ENCODE results near the gene SLC44A3. TPM values are rescaled to one million over a fixed set of nuclear protein-coding genes. Genes with fewer than 3 reads are reported as not detected.

Gene SLC44A3
- total RNA-seq, 2 experiments from 2014 or later, result 0.27 to 0.36 TPM

DNA sequence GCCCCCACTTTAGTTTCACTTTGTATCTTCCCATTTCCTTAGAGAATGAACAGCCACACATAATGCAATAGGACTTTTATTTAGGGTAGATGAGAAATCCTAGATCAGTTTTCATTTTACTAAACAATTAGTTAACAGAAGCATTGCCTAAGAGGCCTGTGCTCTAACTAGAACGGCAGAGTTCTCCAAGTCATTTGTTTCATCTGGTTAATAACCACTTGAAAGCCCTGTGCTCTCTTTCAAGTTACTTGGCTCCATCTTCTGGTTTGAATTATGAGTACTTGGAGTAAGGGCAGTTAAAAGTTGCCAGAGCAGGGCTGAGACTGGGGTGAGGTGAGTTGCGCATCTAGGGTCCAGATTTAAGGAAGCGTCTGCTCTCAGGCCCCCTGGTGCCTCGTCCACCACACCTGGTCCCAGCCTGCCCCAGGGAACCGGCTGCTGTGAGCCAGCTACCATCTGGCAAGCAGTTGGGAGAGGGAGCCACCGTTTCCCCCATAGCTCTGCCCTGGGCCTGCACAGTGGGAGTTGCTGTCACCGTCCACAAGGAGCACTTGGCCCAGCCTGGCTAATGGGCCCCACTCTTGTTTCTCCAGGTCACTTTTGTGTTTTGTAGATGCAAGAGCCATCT, 18.1 kb upstream of the SLC44A3 start:
- Histone ChIP-seq H3K36me3 (ENCODE audit: insufficient read depth, low read length) (no peaks in the 10 kb centered on the region), H3K27me3 (ENCODE audit: control insufficient read depth in 1 of 2, insufficient read depth in 2 of 2, low read length in 2 of 2) (peaks cover 0 to 2% of the 10 kb centered on the region in 2 experiments), H3K4me1 (ENCODE audit: insufficient read depth, low read length) (peaks cover 5% of the 10 kb centered on the region), H3K4me3 (ENCODE audit: low read length) (no peak overlapping the region), H3K9me3 (ENCODE audit: control insufficient read depth in 1 of 2, insufficient read depth in 1 of 2, low read length in 2 of 2) (no peaks in the 10 kb centered on the region), H3K27ac (ENCODE audit: low read depth in 1 of 2, low read length in 2 of 2) (no peak overlapping the region)
- H3K4me1 Mint-ChIP-seq (ENCODE audit: low read depth), result peaks cover 6% of the 10 kb centered on the region
- H3K9me3 Mint-ChIP-seq, result no peaks in the 10 kb centered on the region
- H3K27ac Mint-ChIP-seq, result no peak overlapping the region
- H3K4me3 Mint-ChIP-seq, result no peak overlapping the region
- ChIA-PET CTCF (interaction anchor here (0.6 to 0.7 kb wide), 2 partner anchors 320 to 1710 kb away, joined by 3 read pairs; no protein-coding TSS in a partner anchor), POLR2A (no interaction called here)
- peaks cover 4% of the 10 kb centered on the region for H3K27me3 Mint-ChIP-seq
- H3K36me3 Mint-ChIP-seq (ENCODE audit: low read depth), result no peaks in the 10 kb centered on the region
- TF ChIP-seq, protein P1, sequence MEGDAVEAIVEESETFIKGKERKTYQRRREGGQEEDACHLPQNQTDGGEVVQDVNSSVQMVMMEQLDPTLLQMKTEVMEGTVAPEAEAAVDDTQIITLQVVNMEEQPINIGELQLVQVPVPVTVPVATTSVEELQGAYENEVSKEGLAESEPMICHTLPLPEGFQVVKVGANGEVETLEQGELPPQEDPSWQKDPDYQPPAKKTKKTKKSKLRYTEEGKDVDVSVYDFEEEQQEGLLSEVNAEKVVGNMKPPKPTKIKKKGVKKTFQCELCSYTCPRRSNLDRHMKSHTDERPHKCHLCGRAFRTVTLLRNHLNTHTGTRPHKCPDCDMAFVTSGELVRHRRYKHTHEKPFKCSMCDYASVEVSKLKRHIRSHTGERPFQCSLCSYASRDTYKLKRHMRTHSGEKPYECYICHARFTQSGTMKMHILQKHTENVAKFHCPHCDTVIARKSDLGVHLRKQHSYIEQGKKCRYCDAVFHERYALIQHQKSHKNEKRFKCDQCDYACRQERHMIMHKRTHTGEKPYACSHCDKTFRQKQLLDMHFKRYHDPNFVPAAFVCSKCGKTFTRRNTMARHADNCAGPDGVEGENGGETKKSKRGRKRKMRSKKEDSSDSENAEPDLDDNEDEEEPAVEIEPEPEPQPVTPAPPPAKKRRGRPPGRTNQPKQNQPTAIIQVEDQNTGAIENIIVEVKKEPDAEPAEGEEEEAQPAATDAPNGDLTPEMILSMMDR (IDR thresholded peaks at IDR 0.05), result no peak
- DNase-seq (peak in 3 of 14 experiments; percentile 28 to 44 (median 34)), ATAC-seq (ENCODE audit: poor library complexity) (peak; percentile 41)
- intact Hi-C loops (cut with DNase I, micrococcal nuclease), result loop anchor here in 1 of 2 experiments (10.0 kb wide), 1 partner anchor 1177 kb away; no protein-coding TSS in a partner anchor

DNA sequence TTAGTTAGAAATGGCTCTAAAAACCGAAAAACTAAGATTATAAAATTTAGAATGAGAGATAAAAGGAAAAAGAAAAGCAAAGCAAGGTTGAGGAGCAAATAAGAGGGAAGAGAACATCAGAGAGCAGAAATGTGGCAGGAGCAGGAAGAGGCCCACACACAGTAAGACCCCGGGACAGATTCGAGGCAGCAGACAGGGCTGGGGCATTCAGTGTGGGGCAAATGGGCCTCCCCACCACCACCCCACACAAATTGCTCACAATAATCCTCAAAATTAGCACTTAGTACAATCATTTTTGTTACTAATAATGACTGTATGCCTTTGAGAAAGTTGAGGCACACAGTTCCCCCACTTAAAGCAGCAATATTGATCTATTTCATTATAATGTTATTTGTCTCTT, 17.1 kb upstream of the SLC44A3 start:
- DNase-seq, result no peak
- Histone ChIP-seq H3K27me3 (ENCODE audit: control insufficient read depth in 1 of 2, insufficient read depth in 2 of 2, low read length in 2 of 2) (peaks cover 2 to 6% of the 10 kb centered on the region in 2 experiments), H3K36me3 (ENCODE audit: insufficient read depth, low read length) (no peaks in the 10 kb centered on the region), H3K4me1 (ENCODE audit: insufficient read depth, low read length) (peaks cover 5% of the 10 kb centered on the region), H3K27ac (ENCODE audit: low read depth in 1 of 2, low read length in 2 of 2) (no peak overlapping the region), H3K9me3 (ENCODE audit: control insufficient read depth in 1 of 2, insufficient read depth in 1 of 2, low read length in 2 of 2) (no peaks in the 10 kb centered on the region), H3K4me3 (ENCODE audit: low read length) (no peak overlapping the region)
- no peak overlapping the region for H3K4me3 Mint-ChIP-seq
- H3K36me3 Mint-ChIP-seq (ENCODE audit: low read depth), result no peaks in the 10 kb centered on the region
- ATAC-seq (ENCODE audit: poor library complexity), result no peak
- peaks cover 4% of the 10 kb centered on the region for H3K27me3 Mint-ChIP-seq
- no peak overlapping the region for H3K27ac Mint-ChIP-seq
- ChIA-PET CTCF (no interaction called here), POLR2A (no interaction called here)
- TF ChIP-seq, protein P1 (IDR thresholded peaks at IDR 0.05), result no peak
- no peaks in the 10 kb centered on the region for H3K9me3 Mint-ChIP-seq
- peaks cover 6% of the 10 kb centered on the region for H3K4me1 Mint-ChIP-seq (ENCODE audit: low read depth)
- intact Hi-C loops (cut with DNase I, micrococcal nuclease), result loop anchor here in 1 of 2 experiments (10.0 kb wide), 1 partner anchor 1178 kb away; no protein-coding TSS in a partner anchor

DNA sequence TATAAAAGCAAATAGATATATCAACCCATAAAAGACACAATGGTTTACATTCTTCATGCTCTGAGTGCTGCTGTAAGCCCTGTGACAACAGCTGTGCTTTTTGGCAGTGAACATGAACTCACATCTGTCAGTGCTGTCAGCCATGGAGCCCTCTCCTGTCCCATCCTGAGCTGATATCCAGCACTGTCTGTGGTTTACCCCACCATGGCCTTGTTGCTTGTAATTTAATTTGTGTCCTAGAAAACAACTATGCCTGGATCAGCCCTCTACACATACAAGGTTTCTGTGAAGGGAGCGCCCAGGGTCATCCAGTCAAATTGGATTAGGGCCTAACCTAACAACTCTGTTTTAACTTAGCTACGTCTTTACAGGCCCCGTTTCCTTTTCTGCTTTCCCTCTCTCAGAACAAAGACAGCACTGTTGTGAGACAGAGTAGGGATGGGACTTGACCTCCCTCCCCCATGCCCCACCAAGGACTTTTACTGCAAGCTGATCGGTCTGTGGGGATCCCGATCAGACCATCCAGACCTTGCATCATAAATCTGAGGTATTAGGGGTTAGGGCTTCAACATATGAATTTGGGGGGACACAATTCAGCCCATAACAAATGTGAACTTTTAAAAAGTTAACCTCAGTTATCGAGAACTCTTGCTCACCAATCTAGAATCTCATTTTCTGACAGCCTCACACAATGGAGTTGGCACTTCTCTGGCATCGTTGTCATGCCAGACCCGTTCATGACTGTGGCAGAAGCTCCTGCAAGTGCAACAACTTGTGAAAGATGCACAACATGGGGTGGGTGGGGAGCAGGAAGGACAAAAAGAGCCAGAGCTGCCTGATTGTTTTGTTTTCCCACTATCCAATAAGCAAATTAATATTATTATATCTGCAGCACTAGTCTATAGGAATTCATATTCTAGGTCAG, 16.4 kb upstream of the SLC44A3 start:
- Mint-ChIP-seq H3K9me3 (no peaks in the 10 kb centered on the region), H3K4me1 (ENCODE audit: low read depth) (peaks cover 6% of the 10 kb centered on the region), H3K27ac (no peak overlapping the region), H3K27me3 (peaks cover 4% of the 10 kb centered on the region), H3K4me3 (no peak overlapping the region), H3K36me3 (ENCODE audit: low read depth) (no peaks in the 10 kb centered on the region)
- Histone ChIP-seq H3K27ac (ENCODE audit: low read depth in 1 of 2, low read length in 2 of 2) (no peak overlapping the region), H3K36me3 (ENCODE audit: insufficient read depth, low read length) (no peaks in the 10 kb centered on the region), H3K27me3 (ENCODE audit: control insufficient read depth in 1 of 2, insufficient read depth in 2 of 2, low read length in 2 of 2) (peaks cover 2 to 7% of the 10 kb centered on the region in 2 experiments), H3K9me3 (ENCODE audit: control insufficient read depth in 1 of 2, insufficient read depth in 1 of 2, low read length in 2 of 2) (no peaks in the 10 kb centered on the region), H3K4me3 (ENCODE audit: low read length) (no peak overlapping the region), H3K4me1 (ENCODE audit: insufficient read depth, low read length) (peaks cover 5% of the 10 kb centered on the region)
- CTCF ChIA-PET, result interaction anchor here (1.7 kb wide), 1 partner anchor 742 kb away, joined by 4 read pairs; no protein-coding TSS in a partner anchor
- POLR2A ChIA-PET, result no interaction called here
- no peak for DNase-seq
- TF ChIP-seq, protein P1 (IDR thresholded peaks at IDR 0.05), result no peak
- no peak for ATAC-seq (ENCODE audit: poor library complexity)
- intact Hi-C loops (cut with DNase I, micrococcal nuclease), result loop anchor here in 1 of 2 experiments (10.0 kb wide), 1 partner anchor 1179 kb away; no protein-coding TSS in a partner anchor
